EH (cell line): ENCODE results near the gene ACER2.
"Not testable (repeated sequence)": the region's sequence is repeated elsewhere in the genome, so short reads cannot be mapped to it uniquely, and the experiment has no call there.

ENCODE experiments used
- DNase-seq: peaks from one replicate; pipeline ENCODE4 v3.0.0-alpha.2; 2015; ENCODE audit warnings: low read depth

The ACER2 gene

GRCh38 chr9:19408693-19409400 is at the start of gene ACER2:
Gene ACER2, plus strand, starts transcription at chr9:19409009. Its CDS starts 76 bp downstream, at chr9:19409085.
- DNase-seq, result peak; percentile 92

- DNase-seq, result no peak
These were observed 39.7 kb upstream of the ACER2 start for GRCh38 chr9:19369107-19369506.

GRCh38 chr9:19371942-19372341 is 36.9 kb upstream of the ACER2 start:
- no peak for DNase-seq

- no peak for DNase-seq
These were observed 36.2 kb upstream of the ACER2 start for GRCh38 chr9:19372567-19372966.

- DNase-seq, result peak; percentile 15
These were observed 35.3 kb upstream of the ACER2 start for GRCh38 chr9:19373527-19373926.

- DNase-seq, result peak; percentile 70
These were observed 33.3 kb upstream of the ACER2 start for GRCh38 chr9:19375538-19375937.

- DNase-seq, result no peak
These were observed 31.9 kb upstream of the ACER2 start for GRCh38 chr9:19376931-19377330.

GRCh38 chr9:19378164-19378563 is 30.6 kb upstream of the ACER2 start:
- no peak for DNase-seq

- DNase-seq, result no peak
These were observed 30.2 kb upstream of the ACER2 start for GRCh38 chr9:19378647-19379046.

GRCh38 chr9:19379283-19379682 is 29.5 kb upstream of the ACER2 start:
- no peak for DNase-seq

- no peak for DNase-seq
These were observed 29.1 kb upstream of the ACER2 start for GRCh38 chr9:19379697-19380046.

GRCh38 chr9:19380826-19381075 is 28.1 kb upstream of the ACER2 start:
- no peak for DNase-seq

GRCh38 chr9:19381656-19382055 is 27.2 kb upstream of the ACER2 start:
- DNase-seq, result no peak

GRCh38 chr9:19385212-19385611 is 23.6 kb upstream of the ACER2 start:
- DNase-seq, result not testable (repeated sequence)

GRCh38 chr9:19385786-19386501 is 22.9 kb upstream of the ACER2 start:
- DNase-seq, result no peak

GRCh38 chr9:19386502-19387044 is 22.2 kb upstream of the ACER2 start:
- peak; percentile 43 for DNase-seq

GRCh38 chr9:19387317-19387716 is 21.5 kb upstream of the ACER2 start:
- DNase-seq, result peak; percentile 50

- DNase-seq, result not testable (repeated sequence)
These were observed 19.3 kb upstream of the ACER2 start for GRCh38 chr9:19389539-19389938.

- DNase-seq, result no peak
These were observed 11.0 kb upstream of the ACER2 start for GRCh38 chr9:19397845-19398244.

- not testable (repeated sequence) for DNase-seq
These were observed 5.6 kb upstream of the ACER2 start for GRCh38 chr9:19403231-19403630.

GRCh38 chr9:19404283-19405075 is 4.3 kb upstream of the ACER2 start:
- no peak for DNase-seq

GRCh38 chr9:19405771-19406170 is 3.0 kb upstream of the ACER2 start:
- DNase-seq, result no peak

- DNase-seq, result no peak
These were observed 505 bp upstream of the ACER2 start for GRCh38 chr9:19408316-19408692.
